22Rv1 (cell line): ENCODE data around the gene POU3F1.

Source experiments
- CTCF ChIP-seq: fragments of 450-650 bp; IDR thresholded peaks from 2 replicates; pipeline ENCODE4 v1.5.1; 2017; ENCODE audit warnings: mild to moderate bottlenecking
- ZFX ChIP-seq: fragments of 450-650 bp; IDR thresholded peaks from 2 replicates; pipeline ENCODE4 v1.6.1; 2017; ENCODE audit warnings: antibody characterized with exemption, borderline replicate concordance

DNA sequence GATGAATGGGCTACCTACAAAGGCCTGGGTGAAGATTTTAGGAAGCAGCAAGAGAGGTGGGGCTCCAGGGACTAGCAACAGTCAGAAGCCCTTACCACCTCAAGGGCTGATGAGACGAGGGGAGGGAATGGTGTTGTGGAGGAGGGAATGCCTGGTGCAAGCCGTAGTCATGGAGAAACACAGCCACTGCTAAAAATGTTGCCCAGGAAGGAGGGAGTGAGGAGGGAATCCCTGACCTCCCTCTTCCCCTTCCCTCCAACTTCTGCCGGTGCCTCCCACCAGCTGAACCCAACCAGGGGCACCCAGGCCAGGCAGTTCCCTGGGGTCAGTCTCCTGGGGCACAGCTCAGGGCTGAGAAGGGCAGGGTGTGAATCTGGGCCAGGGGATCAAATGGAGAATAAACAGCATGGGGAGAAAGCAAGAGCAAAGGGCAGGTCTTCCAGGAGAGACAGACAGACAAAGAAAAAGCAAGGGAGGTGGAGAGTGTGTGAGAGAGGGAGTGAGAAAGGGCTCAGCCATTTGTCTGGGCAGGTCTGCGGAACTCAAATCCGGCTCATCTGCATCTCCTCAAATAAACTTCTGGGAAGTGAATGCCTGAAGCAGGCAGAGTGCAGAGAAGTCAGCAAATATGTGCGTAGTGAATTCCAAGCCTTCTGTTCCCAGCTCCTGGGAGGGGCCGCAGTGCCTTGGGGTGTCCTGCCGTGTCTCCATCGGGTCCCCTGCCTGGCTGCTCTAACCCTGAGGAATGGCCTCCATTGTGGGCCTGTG lies 27.1 kb upstream of the POU3F1 start:
- TF ChIP-seq CTCF, result no peak
- TF ChIP-seq ZFX, result no peak
